MCF 10A (cell line): ENCODE measurements around the gene HADHA. TPM values are rescaled to one million over a fixed set of nuclear protein-coding genes. Genes with fewer than 3 reads are reported as not detected.

ENCODE experiments used
- BruUV-seq: library from RNA; stranded (reverse); fragments of 400-500 nt; replicated peaks from 2 replicates; lab custom pipeline; 2021; lab: Mats Ljungman, UMichigan
- CTCF ChIA-PET: fragments of 300-600 bp; sonication (Branson Sonifier 250); formaldehyde crosslinking; extraction: SDS; loops from one replicate; lab custom pipeline; 2021; ENCODE audit warnings: antibody characterized with exemption, inconsistent platforms; lab: Yijun Ruan, JAX
- POLR2A ChIA-PET: fragments of 300-600, 350-650 bp; sonication (Branson Sonifier 250); formaldehyde crosslinking; extraction: SDS; loops from one replicate; lab custom pipeline; 2020; ENCODE audit warnings: antibody characterized with exemption, inconsistent platforms; lab: Yijun Ruan, JAX
- DNase-seq: peaks from one replicate; pipeline ENCODE4 v3.0.0-alpha.2; 2018; ENCODE audit not compliant: unreplicated experiment
- H3K27ac Mint-ChIP-seq: one replicate; pipeline ENCODE4 v1.8.0; 2022; ENCODE audit warnings: mild to moderate bottlenecking, low read depth, mixed read lengths; ENCODE audit not compliant: unreplicated experiment
- H3K27me3 Mint-ChIP-seq: one replicate; pipeline ENCODE4 v1.8.0; 2022; ENCODE audit warnings: mixed read lengths; ENCODE audit not compliant: insufficient read depth, unreplicated experiment
- H3K36me3 Mint-ChIP-seq: one replicate; pipeline ENCODE4 v1.8.0; 2022; ENCODE audit warnings: mild to moderate bottlenecking, moderate library complexity, mixed read lengths; ENCODE audit not compliant: insufficient read depth, unreplicated experiment
- H3K4me1 Mint-ChIP-seq: one replicate; pipeline ENCODE4 v1.8.0; 2022; ENCODE audit warnings: mixed read lengths; ENCODE audit not compliant: insufficient read depth, unreplicated experiment
- H3K4me3 Mint-ChIP-seq: one replicate; pipeline ENCODE4 v1.8.0; 2022; ENCODE audit warnings: mild to moderate bottlenecking, moderate library complexity, mixed read lengths; ENCODE audit not compliant: unreplicated experiment
- H3K9me3 Mint-ChIP-seq: one replicate; pipeline ENCODE4 v1.8.0; 2022; ENCODE audit warnings: mixed read lengths; ENCODE audit not compliant: unreplicated experiment
- intact Hi-C: fragments of 100-400 bp; cut with micrococcal nuclease; formaldehyde crosslinking; loops from 2 replicates; pipeline ENCODE4 v1.14.1; 2022
- total RNA-seq: library from RNA; stranded (reverse); gene quantifications from 2 replicates; pipeline ENCODE4 v1.2.3, GENCODE V29; 2022
- TF ChIP-seq, protein P1 (sequence below): fragments of 200-600 bp; IDR thresholded peaks from one replicate; pipeline ENCODE4 v1.8.0; 2022; ENCODE audit warnings: antibody characterized with exemption, mild to moderate bottlenecking; ENCODE audit not compliant: unreplicated experiment

HADHA gene
- total RNA-seq, 1 experiment from 2014 or later = 152 TPM

GRCh38 chr2:26179446-26179913, 65.0 kb downstream of the HADHA start:
- POLR2A ChIA-PET = no interaction called here
- BruUV-seq = no TSS peak
- no peaks in the 10 kb centered on the region for H3K36me3 Mint-ChIP-seq
- H3K9me3 Mint-ChIP-seq = no peaks in the 10 kb centered on the region
- H3K27me3 Mint-ChIP-seq = no peaks in the 10 kb centered on the region
- CTCF ChIA-PET = interaction anchor here (0.6 kb wide), 1 partner anchor 80 kb away, joined by 3 read pairs; no protein-coding TSS in a partner anchor
- H3K27ac Mint-ChIP-seq = no peak overlapping the region
- H3K4me3 Mint-ChIP-seq = no peak overlapping the region
- no peaks in the 10 kb centered on the region for H3K4me1 Mint-ChIP-seq
- DNase-seq = no peak
- TF ChIP-seq, protein P1, sequence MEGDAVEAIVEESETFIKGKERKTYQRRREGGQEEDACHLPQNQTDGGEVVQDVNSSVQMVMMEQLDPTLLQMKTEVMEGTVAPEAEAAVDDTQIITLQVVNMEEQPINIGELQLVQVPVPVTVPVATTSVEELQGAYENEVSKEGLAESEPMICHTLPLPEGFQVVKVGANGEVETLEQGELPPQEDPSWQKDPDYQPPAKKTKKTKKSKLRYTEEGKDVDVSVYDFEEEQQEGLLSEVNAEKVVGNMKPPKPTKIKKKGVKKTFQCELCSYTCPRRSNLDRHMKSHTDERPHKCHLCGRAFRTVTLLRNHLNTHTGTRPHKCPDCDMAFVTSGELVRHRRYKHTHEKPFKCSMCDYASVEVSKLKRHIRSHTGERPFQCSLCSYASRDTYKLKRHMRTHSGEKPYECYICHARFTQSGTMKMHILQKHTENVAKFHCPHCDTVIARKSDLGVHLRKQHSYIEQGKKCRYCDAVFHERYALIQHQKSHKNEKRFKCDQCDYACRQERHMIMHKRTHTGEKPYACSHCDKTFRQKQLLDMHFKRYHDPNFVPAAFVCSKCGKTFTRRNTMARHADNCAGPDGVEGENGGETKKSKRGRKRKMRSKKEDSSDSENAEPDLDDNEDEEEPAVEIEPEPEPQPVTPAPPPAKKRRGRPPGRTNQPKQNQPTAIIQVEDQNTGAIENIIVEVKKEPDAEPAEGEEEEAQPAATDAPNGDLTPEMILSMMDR = no peak
- intact Hi-C loops = no loop called here

- TF ChIP-seq, protein P1 = no peak
- intact Hi-C loops = no loop called here
- POLR2A ChIA-PET = no interaction called here
- Mint-ChIP-seq H3K36me3 (no peaks in the 10 kb centered on the region), H3K9me3 (no peaks in the 10 kb centered on the region), H3K4me1 (no peaks in the 10 kb centered on the region), H3K27ac (no peak overlapping the region), H3K4me3 (no peak overlapping the region), H3K27me3 (no peaks in the 10 kb centered on the region)
- no TSS peak for BruUV-seq
- CTCF ChIA-PET = no interaction called here
- no peak for DNase-seq
These were observed 65.5 kb downstream of the HADHA start for GRCh38 chr2:26178746-26179436.

GRCh38 chr2:26178246-26178645, 66.2 kb downstream of the HADHA start:
- no peak overlapping the region for H3K4me3 Mint-ChIP-seq
- H3K4me1 Mint-ChIP-seq = peaks cover 6% of the 10 kb centered on the region
- CTCF ChIA-PET = no interaction called here
- TF ChIP-seq, protein P1 = no peak
- no peak for DNase-seq
- POLR2A ChIA-PET = interaction anchor here (0.6 kb wide), 1 partner anchor 231 kb away, joined by 3 read pairs; no protein-coding TSS in a partner anchor
- H3K36me3 Mint-ChIP-seq = no peaks in the 10 kb centered on the region
- H3K27me3 Mint-ChIP-seq = no peaks in the 10 kb centered on the region
- BruUV-seq = no TSS peak
- no peaks in the 10 kb centered on the region for H3K9me3 Mint-ChIP-seq
- intact Hi-C loops = no loop called here
- no peak overlapping the region for H3K27ac Mint-ChIP-seq

GRCh38 chr2:26177122-26177521, 67.3 kb downstream of the HADHA start:
- POLR2A ChIA-PET = no interaction called here
- Mint-ChIP-seq H3K4me1 (peaks cover 6% of the 10 kb centered on the region), H3K27me3 (no peaks in the 10 kb centered on the region), H3K27ac (no peak overlapping the region), H3K36me3 (no peaks in the 10 kb centered on the region), H3K4me3 (no peak overlapping the region), H3K9me3 (no peaks in the 10 kb centered on the region)
- no peak for DNase-seq
- intact Hi-C loops = no loop called here
- CTCF ChIA-PET = interaction anchor here (0.5 kb wide), 1 partner anchor 221 kb away, joined by 3 read pairs; no protein-coding TSS in a partner anchor
- TF ChIP-seq, protein P1 = no peak
- BruUV-seq = no TSS peak
